Endodermal cell (in vitro differentiated cells): ENCODE results near the gene CHST6. TPM values are rescaled to one million over a fixed set of nuclear protein-coding genes. Genes with fewer than 3 reads are reported as not detected.
A peak's percentile ranks its signal among the peaks of the same experiment; 100 is the strongest.

Source experiments
- DNase-seq: peaks from one replicate; pipeline ENCODE4 v3.0.0-alpha.2; 2017
- H3K27ac ChIP-seq: 2 replicates; pipeline ENCODE4 v1.5.1; 2013; ENCODE audit warnings: mild to moderate bottlenecking, low read depth, low read length, moderate library complexity
- H3K27me3 ChIP-seq: 2 replicates; pipeline ENCODE4 v1.6.1; 2013; ENCODE audit warnings: mild to moderate bottlenecking, low read length, moderate library complexity; ENCODE audit not compliant: insufficient read depth, control insufficient read depth, poor library complexity, severe bottlenecking
- H3K36me3 ChIP-seq: 2 replicates; pipeline ENCODE4 v1.7.0; 2013; ENCODE audit warnings: mild to moderate bottlenecking, low read length, moderate library complexity; ENCODE audit not compliant: control insufficient read depth, insufficient read depth
- H3K4me1 ChIP-seq: one replicate; pipeline ENCODE4 v1.7.0; 2013; ENCODE audit warnings: low read length; ENCODE audit not compliant: control insufficient read depth, insufficient read depth
- H3K4me3 ChIP-seq: 2 replicates; pipeline ENCODE4 v1.5.1; 2013; ENCODE audit warnings: mild to moderate bottlenecking, low read length, moderate library complexity
- H3K9ac ChIP-seq: 2 replicates; pipeline ENCODE4 v1.6.1; 2013; ENCODE audit warnings: mild to moderate bottlenecking, low read length, moderate library complexity; ENCODE audit not compliant: poor library complexity, severe bottlenecking; ENCODE audit errors: extremely low read depth
- H3K9me3 ChIP-seq: 2 replicates; pipeline ENCODE4 v1.6.1; 2013; ENCODE audit warnings: mild to moderate bottlenecking, low read length, moderate library complexity; ENCODE audit not compliant: control insufficient read depth
- H3K27ac Mint-ChIP-seq: 2 replicates; pipeline ENCODE4 v1.8.0; 2020; ENCODE audit warnings: mixed read lengths
- H3K27me3 Mint-ChIP-seq: 2 replicates; pipeline ENCODE4 v1.8.0; 2021; ENCODE audit warnings: mild to moderate bottlenecking, mixed read lengths; ENCODE audit not compliant: insufficient read depth
- H3K36me3 Mint-ChIP-seq: 2 replicates; pipeline ENCODE4 v1.8.0; 2020; ENCODE audit warnings: low read depth, mixed read lengths
- H3K4me1 Mint-ChIP-seq: 2 replicates; pipeline ENCODE4 v1.8.0; 2020; ENCODE audit warnings: mixed read lengths
- H3K4me3 Mint-ChIP-seq: 2 replicates; pipeline ENCODE4 v1.8.0; 2020; ENCODE audit warnings: mild to moderate bottlenecking, moderate library complexity, mixed read lengths
- H3K9me3 Mint-ChIP-seq: 2 replicates; pipeline ENCODE4 v1.8.0; 2020; ENCODE audit warnings: mild to moderate bottlenecking, mixed read lengths
- CTCF ChIP-seq: fragments of 200-600 bp; sonication (generic); conservative IDR thresholded peaks from 2 replicates; pipeline ENCODE4 v1.5.0; 2021; ENCODE audit warnings: antibody characterized with exemption, mild to moderate bottlenecking
- WGBS, 2 experiments: methylation state at CpG; one replicate each; pipeline versions ENCODE4 v1.1.5 to v1.1.7; 2013; ENCODE audit warnings: missing lambda C conversion rate in 2 of 2, mixed read lengths in 1 of 2; ENCODE audit not compliant: insufficient coverage in 1 of 2, insufficient read length in 1 of 2; 5-methylcytosine and 5-hydroxymethylcytosine counted together
- total RNA-seq, 2 donors: library from RNA; stranded (reverse); fragmentation: NEBNext Ultra II Directional in 1 of 2; extraction: Animal tissue kit (Norgen Biotek cat#: 25700) in 1 of 2; gene quantifications; 2 replicates in 1 of 2; 3 replicates in 1 of 2; pipeline ENCODE4 v1.2.1, GENCODE V29; 2021

Gene CHST6
- total RNA-seq, 2 donors from 2014 or later = 13.5 to 15.9 TPM

GRCh38 chr16:75452464-75453190, 42.6 kb downstream of the CHST6 start:
- H3K9me3 Mint-ChIP-seq = no peaks in the 10 kb centered on the region
- H3K36me3 ChIP-seq = peaks cover 31% of the 10 kb centered on the region
- no peaks in the 10 kb centered on the region for H3K27me3 Mint-ChIP-seq
- H3K9me3 ChIP-seq = no peaks in the 10 kb centered on the region
- DNase-seq = no peak
- no peak for TF ChIP-seq CTCF
- H3K9ac ChIP-seq = no peak overlapping the region
- no peak overlapping the region for H3K27ac ChIP-seq
- peaks cover 40% of the 10 kb centered on the region for H3K36me3 Mint-ChIP-seq
- H3K27me3 ChIP-seq = no peaks in the 10 kb centered on the region
- H3K4me1 Mint-ChIP-seq = peaks cover 47% of the 10 kb centered on the region
- H3K4me3 Mint-ChIP-seq = no peak overlapping the region
- H3K4me1 ChIP-seq = peaks cover 20% of the 10 kb centered on the region
- 84 to 96% methylated on average over 10 to 12 of the region's 12 CpGs for WGBS, 2 experiments
- H3K27ac Mint-ChIP-seq = peak overlapping the region; percentile 49
- H3K4me3 ChIP-seq = no peak overlapping the region

- H3K9me3 Mint-ChIP-seq = no peaks in the 10 kb centered on the region
- Histone ChIP-seq H3K9ac (no peak overlapping the region), H3K36me3 (peaks cover 58% of the 10 kb centered on the region), H3K9me3 (no peaks in the 10 kb centered on the region), H3K4me3 (no peak overlapping the region), H3K4me1 (peaks cover 3% of the 10 kb centered on the region), H3K27ac (no peak overlapping the region), H3K27me3 (no peaks in the 10 kb centered on the region)
- peaks cover 51% of the 10 kb centered on the region for H3K36me3 Mint-ChIP-seq
- H3K4me3 Mint-ChIP-seq = no peak overlapping the region
- H3K27ac Mint-ChIP-seq = no peak overlapping the region
- H3K27me3 Mint-ChIP-seq = no peaks in the 10 kb centered on the region
- TF ChIP-seq CTCF = no peak
- DNase-seq = no peak
- peaks cover 3% of the 10 kb centered on the region for H3K4me1 Mint-ChIP-seq
These were observed 48.8 kb downstream of the CHST6 start for GRCh38 chr16:75446416-75446815.

- Mint-ChIP-seq H3K9me3 (no peaks in the 10 kb centered on the region), H3K4me1 (peaks cover 3% of the 10 kb centered on the region), H3K27ac (no peak overlapping the region), H3K4me3 (no peak overlapping the region), H3K36me3 (peaks cover 42% of the 10 kb centered on the region), H3K27me3 (no peaks in the 10 kb centered on the region)
- TF ChIP-seq CTCF = no peak
- Histone ChIP-seq H3K27ac (no peak overlapping the region), H3K4me1 (peaks cover 3% of the 10 kb centered on the region), H3K4me3 (no peak overlapping the region), H3K9me3 (no peaks in the 10 kb centered on the region), H3K36me3 (peaks cover 49% of the 10 kb centered on the region), H3K27me3 (no peaks in the 10 kb centered on the region), H3K9ac (no peak overlapping the region)
- DNase-seq = no peak
- WGBS, 2 experiments = 76 to 93% methylated on average over 3 to 5 of the region's 5 CpGs
These were observed 49.9 kb downstream of the CHST6 start for GRCh38 chr16:75445298-75445697.
